HL-60/S4 treated with phorbol 12-myristate 13-acetate at 8.2 ng/mL for 4 days and 3 days (cell line): ENCODE measurements around the gene PFN2.
"Not testable (repeated sequence)": the region's sequence is repeated elsewhere in the genome, so short reads cannot be mapped to it uniquely, and the experiment has no call there.

Experiments
- in situ Hi-C: fragments of 300-500 bp; cut with MboI; formaldehyde crosslinking; loops from 2 replicates; pipeline ENCODE4 v1.15.0; 2022; ENCODE audit warnings: low sequenced_read_pairs

PFN2 gene

GRCh38 chr3:149970716-149971402 lies at the start of gene PFN2:
PFN2 (minus strand) TSS chr3:149970895; CDS start chr3:149970856, 39 bp downstream.
- in situ Hi-C loops = no loop called here

- in situ Hi-C loops = no loop called here
Observed at GRCh38 chr3:150015901-150016300, 45.2 kb upstream of the PFN2 start.

GRCh38 chr3:150014782-150015181 lies 44.1 kb upstream of the PFN2 start:
- in situ Hi-C loops = no loop called here

- in situ Hi-C loops = no loop called here
Observed at GRCh38 chr3:150013801-150014200, 43.1 kb upstream of the PFN2 start.

GRCh38 chr3:150006794-150007193 lies 36.1 kb upstream of the PFN2 start:
- in situ Hi-C loops = no loop called here

- in situ Hi-C loops = no loop called here
Observed at GRCh38 chr3:150005243-150006112, 34.8 kb upstream of the PFN2 start.

- in situ Hi-C loops = no loop called here
Observed at GRCh38 chr3:150000641-150001040, 29.9 kb upstream of the PFN2 start.

GRCh38 chr3:149999421-149999820 lies 28.7 kb upstream of the PFN2 start:
- in situ Hi-C loops = no loop called here

GRCh38 chr3:149998946-149999345 lies 28.3 kb upstream of the PFN2 start:
- in situ Hi-C loops = no loop called here

- in situ Hi-C loops = no loop called here
Observed at GRCh38 chr3:149992416-149993058, 21.8 kb upstream of the PFN2 start.

- in situ Hi-C loops = no loop called here
Observed at GRCh38 chr3:149990423-149990948, 19.8 kb upstream of the PFN2 start.

- in situ Hi-C loops = no loop called here
Observed at GRCh38 chr3:149989307-149989706, 18.6 kb upstream of the PFN2 start.

GRCh38 chr3:149983628-149984027 lies 12.9 kb upstream of the PFN2 start:
- in situ Hi-C loops = no loop called here

- in situ Hi-C loops = not testable (repeated sequence)
Observed at GRCh38 chr3:149983053-149983452, 12.4 kb upstream of the PFN2 start.

GRCh38 chr3:149981979-149982378 lies 11.3 kb upstream of the PFN2 start:
- in situ Hi-C loops = not testable (repeated sequence)

- in situ Hi-C loops = no loop called here
Observed at GRCh38 chr3:149977386-149977785, 6.7 kb upstream of the PFN2 start.

GRCh38 chr3:149975919-149976318 lies 5.2 kb upstream of the PFN2 start:
- in situ Hi-C loops = no loop called here

- in situ Hi-C loops = no loop called here
Observed at GRCh38 chr3:149971403-149972075, 844 bp upstream of the PFN2 start.

- in situ Hi-C loops = no loop called here
Observed at GRCh38 chr3:149969940-149970715, 567 bp downstream of the PFN2 start.
